B cell (primary cell): ENCODE results near the gene AHDC1. TPM values are rescaled to one million over a fixed set of nuclear protein-coding genes. Genes with fewer than 3 reads are reported as not detected.

Experiments used
- ATAC-seq: fragments of 200-7000 bp; cut with Tn5 transposase; one replicate; pipeline ENCODE4 v1.10.0; 2021; ENCODE audit warnings: low read depth, mild to moderate bottlenecking, moderate number of reproducible peaks, moderate library complexity
- CTCF ChIA-PET: fragments of 350-600 bp; sonication (Branson Sonifier 250); formaldehyde crosslinking; loops from one replicate; lab custom pipeline; 2021; ENCODE audit warnings: antibody characterized with exemption, inconsistent platforms; lab: Charles Lee
- POLR2A ChIA-PET: fragments of 350-600 bp; sonication (Branson Sonifier 250); formaldehyde crosslinking; loops from one replicate; lab custom pipeline; 2021; ENCODE audit warnings: antibody characterized with exemption; lab: Charles Lee
- DNase-seq: peaks from one replicate; pipeline ENCODE4 v3.0.0; 2013
- H2AFZ ChIP-seq: 2 replicates; pipeline ENCODE4 v1.6.1; 2012; ENCODE audit warnings: mild to moderate bottlenecking, low read depth, low read length; ENCODE audit not compliant: insufficient read depth, poor library complexity, severe bottlenecking
- H3K27ac ChIP-seq, 2 donors: 1 replicate in 1 of 2; 2 replicates in 1 of 2; pipeline ENCODE4 v1.5.1; 2012 to 2013; ENCODE audit warnings: low read length in 2 of 2, mild to moderate bottlenecking in 2 of 2, moderate library complexity in 1 of 2
- H3K27me3 ChIP-seq, 4 experiments: fragments of 200-600 bp in 1 of 4; sonication (generic) in 1 of 4; replicated peaks in 1 of 4; 1 replicate in 2 of 4; 2 replicates in 2 of 4; pipeline versions ENCODE4 v1.6.1 to v1.7.0; 2013 to 2016; ENCODE audit warnings: low read length in 3 of 4, mild to moderate bottlenecking in 2 of 4, mixed read lengths in 1 of 4, moderate library complexity in 1 of 4; ENCODE audit not compliant: insufficient read depth in 4 of 4, control insufficient read depth in 3 of 4; ENCODE audit errors: control extremely low read depth in 1 of 4
- H3K36me3 ChIP-seq, 2 experiments: replicated peaks in 1 of 2; 1 replicate in 1 of 2; 2 replicates in 1 of 2; pipeline versions ENCODE4 v1.6.1 to v1.7.1; 2013; ENCODE audit warnings: low read length in 1 of 2; ENCODE audit not compliant: insufficient read depth in 2 of 2, control insufficient read depth in 1 of 2; ENCODE audit errors: control extremely low read depth in 1 of 2, extremely low read depth in 1 of 2
- H3K4me1 ChIP-seq, 2 donors: fragments of 200-600 bp in 1 of 2; sonication (generic) in 1 of 2; 1 replicate in 1 of 2; 2 replicates in 1 of 2; pipeline versions ENCODE4 v1.5.1 to v1.6.1; 2013 to 2017; ENCODE audit warnings: low read length in 2 of 2; ENCODE audit not compliant: control insufficient read depth in 2 of 2, insufficient read depth in 2 of 2
- H3K4me2 ChIP-seq: replicated peaks from 2 replicates; pipeline ENCODE3; 2012; ENCODE audit warnings: mild to moderate bottlenecking, low read depth, low read length; ENCODE audit not compliant: poor library complexity, severe bottlenecking
- H3K4me3 ChIP-seq, 5 experiments: fragments of 200-600 bp in 1 of 5; sonication (generic) in 1 of 5; 1 replicate in 3 of 5; 2 replicates in 2 of 5; pipeline versions ENCODE4 v1.5.1 to v1.7.0; 2011 to 2016; ENCODE audit warnings: low read length in 4 of 5, mild to moderate bottlenecking in 4 of 5, low read depth in 2 of 5, control low read depth in 1 of 5, moderate library complexity in 1 of 5; ENCODE audit not compliant: insufficient read depth in 1 of 5; ENCODE audit errors: control extremely low read depth in 1 of 5, extremely low read depth in 1 of 5
- H3K79me2 ChIP-seq: fragments of 200-600 bp; sonication (generic); one replicate; pipeline ENCODE4 v1.6.0; 2016; ENCODE audit warnings: low read length; ENCODE audit not compliant: control insufficient read depth, insufficient read depth
- H3K9ac ChIP-seq: fragments of 200-600 bp; sonication (generic); 2 replicates; pipeline ENCODE4 v1.6.1; 2017; ENCODE audit warnings: mild to moderate bottlenecking, low read length, moderate library complexity
- H3K9me3 ChIP-seq, 3 donors: one replicate each; pipeline versions ENCODE4 v1.6.1 to v1.7.1; 2013; ENCODE audit warnings: low read length in 2 of 3; ENCODE audit not compliant: control insufficient read depth in 2 of 3, insufficient read depth in 1 of 3; ENCODE audit errors: control extremely low read depth in 1 of 3
- H4K20me1 ChIP-seq: 2 replicates; pipeline ENCODE4 v1.6.0; 2012; ENCODE audit warnings: mild to moderate bottlenecking, low read length; ENCODE audit not compliant: insufficient read depth, control insufficient read depth, poor library complexity, severe bottlenecking
- H3K27ac Mint-ChIP-seq: one replicate; pipeline ENCODE4 v1.8.0; 2021; ENCODE audit warnings: mixed read lengths
- H3K27me3 Mint-ChIP-seq: one replicate; pipeline ENCODE4 v1.8.0; 2021; ENCODE audit warnings: mixed read lengths
- H3K4me1 Mint-ChIP-seq: one replicate; pipeline ENCODE4 v1.8.0; 2021; ENCODE audit warnings: mixed read lengths
- H3K4me3 Mint-ChIP-seq: one replicate; pipeline ENCODE4 v1.8.0; 2021; ENCODE audit warnings: mixed read lengths
- H3K9me3 Mint-ChIP-seq: one replicate; pipeline ENCODE4 v1.8.0; 2022; ENCODE audit warnings: mixed read lengths; ENCODE audit not compliant: insufficient read depth
- CTCF ChIP-seq: fragments of 200-600 bp; IDR thresholded peaks from one replicate; pipeline ENCODE4 v1.8.0; 2022; ENCODE audit warnings: antibody characterized with exemption, mild to moderate bottlenecking
- EZH2 ChIP-seq: IDR thresholded peaks from 2 replicates; pipeline ENCODE4 v1.6.1; 2012; ENCODE audit warnings: borderline replicate concordance, low read depth, mild to moderate bottlenecking, moderate library complexity, low read length; ENCODE audit not compliant: insufficient read depth, poor library complexity, severe bottlenecking
- WGBS: methylation state at CpG from one replicate; pipeline ENCODE4 v1.1.5; 2013; ENCODE audit warnings: missing lambda C conversion rate; ENCODE audit not compliant: insufficient coverage; 5-methylcytosine and 5-hydroxymethylcytosine counted together
- intact Hi-C: fragments of 100-400 bp; cut with micrococcal nuclease; formaldehyde crosslinking; loops from one replicate; pipeline ENCODE4 v1.10.0; 2022
- polyA plus RNA-seq: library from polyadenylated mRNA; depleted of rRNA; stranded (reverse); fragments of >200 nt; gene quantifications from 2 replicates; pipeline ENCODE4 v1.2.3, GENCODE V29; 2012
- total RNA-seq, 2 donors: library from RNA; stranded (reverse); fragments of 120-200 nt in 1 of 2; gene quantifications; 1 replicate in 1 of 2; 2 replicates in 1 of 2; pipeline versions ENCODE4 v1.2.3 to v1.2.4, GENCODE V29; 2013 to 2022

Gene AHDC1
- total and polyA plus RNA-seq, 2 donors (not counting 1 experiment from before 2014, with no cell fraction given) = 6.2 to 32.0 TPM

GRCh38 chr1:27503844-27504587, 99.9 kb downstream of the AHDC1 start:
- DNase-seq (no peak), ATAC-seq (no peak)
- Histone ChIP-seq H2AFZ (no peak overlapping the region), H3K27me3 (no peaks in the 10 kb centered on the region), H3K36me3 (no peaks in the 10 kb centered on the region), H3K9me3 (no peaks in the 10 kb centered on the region), H3K9ac (no peak overlapping the region), H3K4me3 (no peak overlapping the region), H3K79me2 (peaks cover under 1% of the 10 kb centered on the region), H4K20me1 (no peaks in the 10 kb centered on the region), H3K4me1 (no peaks in the 10 kb centered on the region), H3K4me2 (no peak overlapping the region), H3K27ac (no peak overlapping the region)
- Mint-ChIP-seq H3K27ac (no peak overlapping the region), H3K4me3 (no peak overlapping the region), H3K4me1 (peaks cover 6% of the 10 kb centered on the region), H3K9me3 (no peaks in the 10 kb centered on the region), H3K27me3 (no peaks in the 10 kb centered on the region)
- WGBS = 96% methylated on average over 8 of the region's 12 CpGs
- intact Hi-C loops = no loop called here
- no peak for TF ChIP-seq CTCF
- TF ChIP-seq EZH2 = no peak
- ChIA-PET CTCF (interaction anchor here (0.7 kb wide), 1 partner anchor 53 kb away, joined by 3 read pairs; no protein-coding TSS in a partner anchor), POLR2A (no interaction called here)

GRCh38 chr1:27503033-27503432, 100.9 kb downstream of the AHDC1 start:
- WGBS = 87% methylated on average over 2 of the region's 2 CpGs
- CTCF ChIA-PET = interaction anchor here (1.1 kb wide), 1 partner anchor 15 kb away, joined by 3 read pairs; no protein-coding TSS in a partner anchor
- no peaks in the 10 kb centered on the region for H3K9me3 Mint-ChIP-seq

More at GRCh38 chr1:27503033-27503432, 100.9 kb downstream of the AHDC1 start:
- Histone ChIP-seq H3K4me1 (no peaks in the 10 kb centered on the region), H2AFZ (no peak overlapping the region), H3K9ac (no peak overlapping the region), H3K4me2 (no peak overlapping the region), H3K79me2 (peaks cover 4% of the 10 kb centered on the region), H3K9me3 (no peaks in the 10 kb centered on the region), H3K4me3 (no peak overlapping the region), H3K36me3 (no peaks in the 10 kb centered on the region), H3K27me3 (no peaks in the 10 kb centered on the region), H4K20me1 (no peaks in the 10 kb centered on the region), H3K27ac (no peak overlapping the region)
- Mint-ChIP-seq H3K4me1 (peaks cover 5% of the 10 kb centered on the region), H3K4me3 (no peak overlapping the region), H3K27ac (no peak overlapping the region), H3K27me3 (no peaks in the 10 kb centered on the region)
- DNase-seq (no peak), ATAC-seq (no peak)
- no peak for TF ChIP-seq CTCF
- no peak for TF ChIP-seq EZH2
- intact Hi-C loops = no loop called here
- POLR2A ChIA-PET = interaction anchor here (0.7 kb wide), 1 partner anchor 130 kb away, joined by 3 read pairs; no protein-coding TSS in a partner anchor
